Right lobe of liver (tissue), 4 donors: ENCODE results near the gene TPR.

Source experiments
- POLR2A ChIP-seq: fragments of 450-650 bp; IDR thresholded peaks from one replicate; pipeline ENCODE4 v1.6.1; 2017; ENCODE audit warnings: antibody characterized with exemption, mild to moderate bottlenecking
- TF ChIP-seq, protein P1 (sequence below), 4 donors: fragments of 200-600 bp in 3 of 4; fragments of 450-650 bp in 1 of 4; IDR thresholded peaks; one replicate each; pipeline versions ENCODE4 v1.5.1 to v1.8.0; 2016 to 2022; ENCODE audit warnings: antibody characterized with exemption in 4 of 4, mild to moderate bottlenecking in 2 of 4
- donor health status: DM: no; HTN: no; CAD: no.
- donor health status: DM: no; HTN: no; CAD: no.
- donor health status: DM: no; HTN: yes; CAD: no.

- TF ChIP-seq POLR2A = no peak
- TF ChIP-seq, protein P1, sequence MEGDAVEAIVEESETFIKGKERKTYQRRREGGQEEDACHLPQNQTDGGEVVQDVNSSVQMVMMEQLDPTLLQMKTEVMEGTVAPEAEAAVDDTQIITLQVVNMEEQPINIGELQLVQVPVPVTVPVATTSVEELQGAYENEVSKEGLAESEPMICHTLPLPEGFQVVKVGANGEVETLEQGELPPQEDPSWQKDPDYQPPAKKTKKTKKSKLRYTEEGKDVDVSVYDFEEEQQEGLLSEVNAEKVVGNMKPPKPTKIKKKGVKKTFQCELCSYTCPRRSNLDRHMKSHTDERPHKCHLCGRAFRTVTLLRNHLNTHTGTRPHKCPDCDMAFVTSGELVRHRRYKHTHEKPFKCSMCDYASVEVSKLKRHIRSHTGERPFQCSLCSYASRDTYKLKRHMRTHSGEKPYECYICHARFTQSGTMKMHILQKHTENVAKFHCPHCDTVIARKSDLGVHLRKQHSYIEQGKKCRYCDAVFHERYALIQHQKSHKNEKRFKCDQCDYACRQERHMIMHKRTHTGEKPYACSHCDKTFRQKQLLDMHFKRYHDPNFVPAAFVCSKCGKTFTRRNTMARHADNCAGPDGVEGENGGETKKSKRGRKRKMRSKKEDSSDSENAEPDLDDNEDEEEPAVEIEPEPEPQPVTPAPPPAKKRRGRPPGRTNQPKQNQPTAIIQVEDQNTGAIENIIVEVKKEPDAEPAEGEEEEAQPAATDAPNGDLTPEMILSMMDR (IDR thresholded peaks at IDR 0.05) = peak in 1 of 4 donors; percentile 15
These were observed 77.5 kb downstream of the TPR start for GRCh38 chr1:186297439-186298045.
